GM21576 (cell line): ENCODE measurements around the gene IL4R.
"Not testable (repeated sequence)": the region's sequence is repeated elsewhere in the genome, so short reads cannot be mapped to it uniquely, and the experiment has no call there.

Source experiments
- ATAC-seq: cut with Tn5 transposase; IDR thresholded peaks from one replicate; pipeline ENCODE4 v1.9.1; 2021; ENCODE audit warnings: mild to moderate bottlenecking, moderate library complexity; ENCODE audit not compliant: unreplicated experiment

The IL4R gene

GRCh38 chr16:27287887-27288286 is 25.9 kb upstream of the IL4R start:
- ATAC-seq, result no peak

GRCh38 chr16:27288313-27288712 is 25.5 kb upstream of the IL4R start:
- not testable (repeated sequence) for ATAC-seq

DNA sequence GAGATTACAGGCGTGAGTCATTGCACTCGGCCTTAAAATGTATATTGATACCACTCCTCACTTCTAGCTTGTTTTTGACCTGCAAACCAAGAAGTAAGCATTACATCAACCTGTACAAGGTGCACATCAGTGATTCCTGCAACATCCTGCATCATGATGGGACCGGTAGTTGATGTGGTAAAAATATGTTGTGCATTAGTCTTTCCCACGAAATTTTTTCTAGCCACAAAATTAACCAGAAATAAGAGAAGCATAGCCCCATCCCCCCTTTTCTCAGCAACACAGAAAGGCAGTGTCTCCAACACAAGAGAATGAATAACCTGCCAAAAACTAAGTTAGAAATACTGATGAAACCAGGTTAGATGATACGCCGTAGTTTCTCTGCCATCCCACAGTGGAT is 24.1 kb upstream of the IL4R start:
- no peak for ATAC-seq

GRCh38 chr16:27290562-27290961 is 23.2 kb upstream of the IL4R start:
- ATAC-seq, result no peak

- no peak for ATAC-seq
Measured at GRCh38 chr16:27291106-27291505, 22.7 kb upstream of the IL4R start.

GRCh38 chr16:27291722-27292240 is 22.0 kb upstream of the IL4R start:
- ATAC-seq, result no peak

DNA sequence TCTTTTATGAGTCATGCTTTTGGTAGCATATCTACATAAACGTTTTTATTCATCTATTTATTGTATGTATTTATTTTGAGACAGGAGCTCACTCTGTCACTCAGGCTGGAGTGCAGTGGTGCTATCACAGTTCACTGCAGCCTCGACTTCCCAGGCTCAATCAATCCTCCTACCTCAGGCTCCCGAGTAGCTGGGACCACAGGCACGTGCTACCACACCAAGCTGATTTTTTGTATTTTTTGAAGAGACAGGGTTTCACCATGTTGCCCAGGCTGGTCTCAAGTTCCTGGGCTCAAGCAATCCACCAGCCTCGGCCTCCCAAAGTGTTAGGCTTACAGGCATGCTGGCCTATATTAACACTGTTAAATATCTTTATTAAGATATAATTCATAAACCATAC is 20.4 kb upstream of the IL4R start:
- ATAC-seq, result no peak

- no peak for ATAC-seq
Measured at GRCh38 chr16:27298132-27298531, 15.6 kb upstream of the IL4R start.

- ATAC-seq, result no peak
Measured at GRCh38 chr16:27301236-27301861, 12.4 kb upstream of the IL4R start.

DNA sequence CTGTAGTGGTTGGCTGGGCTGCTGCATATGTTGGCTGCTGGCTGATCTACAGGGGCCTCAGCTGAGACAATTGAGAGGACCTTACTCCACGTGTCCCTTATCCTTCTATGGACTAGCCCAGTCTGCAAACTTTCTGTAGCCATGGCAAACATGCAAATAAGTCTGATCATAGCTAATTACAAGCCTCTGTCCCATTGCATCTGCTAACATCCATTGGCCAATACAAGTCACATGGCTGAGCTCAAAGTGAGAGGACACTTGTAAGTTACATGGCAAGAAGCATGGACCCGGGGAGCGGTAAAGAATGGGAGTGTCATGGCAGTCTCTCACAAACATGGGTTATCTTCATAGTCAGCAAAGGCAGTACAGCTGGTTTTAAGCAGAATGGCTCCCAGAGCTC is 11.6 kb upstream of the IL4R start:
- no peak for ATAC-seq

- ATAC-seq, result no peak
Measured at GRCh38 chr16:27303256-27304100, 10.3 kb upstream of the IL4R start.

DNA sequence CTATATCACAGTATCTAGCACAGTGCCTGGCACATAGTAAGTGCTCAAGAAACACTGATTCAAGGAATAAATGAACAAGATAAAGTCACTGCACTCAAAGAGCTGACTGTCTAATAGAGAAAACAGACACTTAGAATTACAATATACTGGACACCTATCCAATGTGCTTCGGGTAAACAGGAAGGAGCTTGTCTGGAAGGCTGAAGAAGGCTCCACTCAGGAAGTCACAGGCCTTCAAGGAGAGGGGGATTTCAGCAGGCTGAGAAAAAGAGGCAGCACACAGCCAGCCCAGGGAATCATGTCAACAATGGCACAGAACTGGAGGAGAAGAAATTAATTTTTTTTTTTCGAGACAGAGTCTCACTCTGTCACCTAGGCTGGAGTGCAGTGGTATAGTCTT is 9.7 kb upstream of the IL4R start:
- ATAC-seq, result no peak

DNA sequence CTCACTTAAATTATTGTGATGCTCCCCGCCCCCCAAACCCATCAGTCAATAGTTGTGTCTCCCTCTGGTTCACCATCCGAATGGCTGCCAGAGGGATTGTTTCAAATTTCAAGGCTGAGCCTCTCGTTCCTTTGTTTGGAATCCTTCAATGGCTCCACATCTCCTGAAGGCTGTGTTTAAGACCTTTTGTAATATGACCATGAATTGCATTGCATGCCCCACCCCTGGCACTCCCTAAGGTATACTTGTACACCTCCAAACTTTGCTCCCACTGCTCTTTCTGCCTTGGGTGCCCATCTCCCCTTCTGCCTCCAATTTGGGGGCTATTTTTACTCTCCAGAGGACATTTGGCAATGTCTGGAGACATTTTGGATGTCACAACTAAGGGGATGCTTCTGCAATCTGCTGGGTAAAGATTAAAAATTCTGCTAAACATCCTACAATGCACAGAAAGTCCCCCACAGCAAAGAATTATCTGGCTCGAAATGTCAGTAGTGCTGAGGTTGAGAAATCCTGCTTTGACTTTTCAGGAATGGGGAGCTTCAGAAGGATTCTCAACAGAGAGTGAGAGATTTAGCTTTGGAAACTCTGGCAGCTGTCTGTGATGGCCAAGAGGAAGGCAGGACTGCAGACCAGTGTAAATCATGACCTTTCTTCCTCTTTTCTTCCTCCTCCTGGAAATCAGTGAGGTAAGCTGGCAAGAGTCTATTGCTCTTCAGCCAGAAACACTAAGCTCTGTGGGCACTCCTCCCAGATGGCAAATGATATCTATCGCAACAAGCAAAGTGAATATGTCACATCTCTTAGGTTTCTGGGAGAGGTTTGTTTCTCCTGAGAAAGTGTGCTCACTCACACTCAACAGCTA is 8.7 kb upstream of the IL4R start:
- no peak for ATAC-seq

GRCh38 chr16:27305839-27306442 is 7.8 kb upstream of the IL4R start:
- ATAC-seq, result no peak

GRCh38 chr16:27308792-27309191 is 5.0 kb upstream of the IL4R start:
- no peak for ATAC-seq

DNA sequence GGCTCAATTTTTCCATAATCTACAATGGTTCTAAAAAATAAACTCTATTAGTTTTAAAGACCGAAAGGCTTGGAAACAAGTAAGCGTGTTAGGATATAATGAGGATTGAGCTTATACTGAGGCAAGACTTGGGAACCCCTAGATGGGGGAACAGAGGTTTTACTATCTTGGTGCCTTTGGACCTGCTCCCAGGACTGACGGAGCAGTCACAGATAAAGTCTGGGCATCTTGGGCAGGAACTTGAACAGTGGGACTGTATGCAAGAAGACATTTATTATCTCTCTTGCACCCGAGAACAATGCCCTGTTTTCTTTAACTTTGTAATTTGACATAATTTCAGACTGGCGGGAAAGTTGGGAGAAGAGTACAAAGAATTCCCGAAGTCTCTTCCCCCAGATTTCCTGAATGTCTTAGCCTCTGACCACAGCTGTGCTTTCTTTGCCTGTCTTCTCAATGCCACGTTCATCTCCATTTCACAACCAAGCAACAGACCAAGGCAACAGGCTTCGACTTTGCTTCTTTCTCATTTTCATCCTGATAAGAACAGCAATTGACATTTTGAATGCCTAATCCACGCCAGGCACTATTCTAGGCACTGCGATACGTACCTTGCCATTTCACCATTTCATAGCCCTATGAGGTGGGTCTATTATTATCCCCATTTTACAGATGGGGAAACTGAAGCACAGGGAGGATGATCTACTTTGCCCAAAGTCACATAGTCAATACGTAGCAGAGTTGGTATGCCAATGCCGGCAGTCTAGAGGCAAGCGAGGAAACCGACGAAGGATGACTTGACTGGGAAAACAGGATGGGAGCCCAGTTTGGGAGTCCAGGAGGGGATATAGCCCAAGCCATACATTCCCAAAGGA is 3.0 kb upstream of the IL4R start:
- no peak for ATAC-seq

GRCh38 chr16:27311448-27311830 is 2.3 kb upstream of the IL4R start:
- no peak for ATAC-seq

- ATAC-seq, result no peak
Measured at GRCh38 chr16:27311897-27312303, 1.9 kb upstream of the IL4R start.

DNA sequence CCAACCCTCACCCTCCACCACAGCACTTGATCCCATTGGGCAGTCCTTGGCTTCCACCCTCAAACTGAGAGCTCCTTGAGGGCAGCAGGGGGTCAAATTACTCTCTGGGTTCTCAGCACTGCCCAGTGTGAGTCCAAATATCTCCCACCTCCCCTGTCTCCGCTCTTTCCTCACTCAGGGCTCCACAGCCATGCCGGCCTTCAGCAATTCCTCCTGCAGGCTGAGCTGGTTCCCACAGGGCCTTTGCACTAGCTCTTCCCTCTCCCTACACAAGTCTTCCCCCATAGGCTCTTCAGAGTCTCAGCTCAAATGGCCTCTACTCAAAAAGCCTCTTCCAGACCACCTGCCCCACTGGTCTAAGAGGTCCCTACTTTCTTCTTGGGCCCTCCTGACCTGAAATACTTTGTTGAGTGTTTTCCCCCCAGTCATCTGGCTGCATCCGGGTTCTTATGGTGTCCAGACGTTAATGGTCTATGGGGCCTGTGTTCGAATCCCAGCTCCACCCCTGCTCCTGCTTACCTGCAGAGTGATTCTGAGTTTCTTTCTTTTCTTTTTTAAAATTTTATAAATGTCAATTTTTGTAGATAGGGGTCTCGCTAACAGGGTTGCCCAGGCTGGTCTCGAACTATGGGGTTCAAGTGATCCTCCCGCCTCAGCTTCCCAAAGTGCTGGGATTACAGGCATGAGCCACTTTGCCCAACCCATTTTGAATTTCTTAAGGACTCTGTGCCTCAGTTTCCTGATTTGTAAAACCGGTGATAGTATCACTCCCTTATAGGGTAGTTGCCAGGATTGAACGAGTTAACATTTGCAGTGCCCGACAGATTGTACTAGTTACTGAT is 973 bp upstream of the IL4R start:
- ATAC-seq, result no peak
